Gastrocnemius medialis (tissue), 4 donors: Measurements from ENCODE around the gene GMPPA. TPM values are rescaled to one million over a fixed set of nuclear protein-coding genes. Genes with fewer than 3 reads are reported as not detected.
A peak's percentile ranks its signal among the peaks of the same experiment; 100 is the strongest.

Experiments used
- ATAC-seq, 2 donors: fragments of 150-250 bp; one replicate each; pipeline ENCODE4 v1.9.1; 2016
- DNase-seq, 2 donors: peaks; one replicate each; pipeline ENCODE4 v3.0.0-alpha.2; 2019
- H3K27ac ChIP-seq, 4 donors: fragments of 200-600 bp; sonication (generic); 1 replicate in 1 of 4; 2 replicates in 3 of 4; pipeline ENCODE4 v1.5.1; 2016 to 2018; ENCODE audit warnings: mild to moderate bottlenecking in 2 of 4, moderate library complexity in 1 of 4
- H3K27me3 ChIP-seq, 3 donors: fragments of 200-600 bp; sonication (generic) in 2 of 3; 1 replicate in 1 of 3; 2 replicates in 2 of 3; pipeline versions ENCODE4 v1.5.1 to v1.6.0; 2016 to 2019; ENCODE audit warnings: mild to moderate bottlenecking in 1 of 3, moderate library complexity in 1 of 3
- H3K36me3 ChIP-seq, 2 donors: fragments of 200-600 bp; sonication (generic) in 1 of 2; one replicate each; pipeline ENCODE4 v1.5.1; 2017 to 2018
- H3K4me1 ChIP-seq, 2 donors: fragments of 200-600 bp; sonication (generic) in 1 of 2; one replicate each; pipeline ENCODE4 v1.5.1; 2016 to 2017; ENCODE audit warnings: mild to moderate bottlenecking in 2 of 2
- H3K4me3 ChIP-seq, 4 donors: fragments of 200-600 bp; sonication (generic) in 3 of 4; 1 replicate in 1 of 4; 2 replicates in 3 of 4; pipeline ENCODE4 v1.5.1; 2016 to 2019; ENCODE audit warnings: mild to moderate bottlenecking in 2 of 4
- H3K9me3 ChIP-seq, 3 donors: fragments of 200-600 bp; sonication (generic) in 2 of 3; 1 replicate in 1 of 3; 2 replicates in 2 of 3; pipeline ENCODE4 v1.5.1; 2016 to 2019
- POLR2A ChIP-seq, 2 donors: fragments of 450-650 bp; IDR thresholded peaks; one replicate each; pipeline ENCODE4 v1.6.1; 2017; ENCODE audit warnings: antibody characterized with exemption in 2 of 2, mild to moderate bottlenecking in 2 of 2, moderate library complexity in 2 of 2
- in situ Hi-C, 4 donors: fragments of 200-750 bp; cut with MboI; loops; one replicate each; pipeline versions ENCODE4 v1.15.0 to v1.8.0; 2017; ENCODE audit warnings: low sequenced_read_pairs in 4 of 4
- intact Hi-C: fragments of 100-400 bp; cut with DNase I; formaldehyde crosslinking; loops from one replicate; pipeline ENCODE4 v1.15.1; 2023; ENCODE audit warnings: low total_unique reads
- total RNA-seq, 4 donors: library from RNA; depleted of rRNA; stranded (reverse); fragments of >200 nt; gene quantifications; one replicate each; pipeline versions ENCODE4 v1.1.0 to v1.2.3, GENCODE V29; 2016
- TF ChIP-seq, protein P1 (sequence below), 5 experiments: fragments of 450-650 bp in 3 of 5; fragments of 200-600 bp in 2 of 5; sonication (generic) in 2 of 5; IDR thresholded peaks in 4 of 5; conservative IDR thresholded peaks in 1 of 5; 1 replicate in 4 of 5; 2 replicates in 1 of 5; pipeline ENCODE4 v1.5.1; 2016 to 2019; ENCODE audit warnings: antibody characterized with exemption in 5 of 5, mild to moderate bottlenecking in 3 of 5, moderate library complexity in 3 of 5

Gene GMPPA
- total RNA-seq, 4 donors from 2014 or later = 18.0 to 25.8 (median 24.4) TPM

- peaks cover 25 to 39% (median 34%) of the 10 kb centered on the region in 3 donors for H3K27me3 ChIP-seq
- no peak overlapping the region for H3K27ac ChIP-seq
- H3K36me3 ChIP-seq = no peaks in the 10 kb centered on the region
- intact Hi-C loops = no loop called here
- H3K9me3 ChIP-seq = no peaks in the 10 kb centered on the region
- no peak for TF ChIP-seq POLR2A (IDR thresholded peaks at IDR 0.05)
- TF ChIP-seq, protein P1, sequence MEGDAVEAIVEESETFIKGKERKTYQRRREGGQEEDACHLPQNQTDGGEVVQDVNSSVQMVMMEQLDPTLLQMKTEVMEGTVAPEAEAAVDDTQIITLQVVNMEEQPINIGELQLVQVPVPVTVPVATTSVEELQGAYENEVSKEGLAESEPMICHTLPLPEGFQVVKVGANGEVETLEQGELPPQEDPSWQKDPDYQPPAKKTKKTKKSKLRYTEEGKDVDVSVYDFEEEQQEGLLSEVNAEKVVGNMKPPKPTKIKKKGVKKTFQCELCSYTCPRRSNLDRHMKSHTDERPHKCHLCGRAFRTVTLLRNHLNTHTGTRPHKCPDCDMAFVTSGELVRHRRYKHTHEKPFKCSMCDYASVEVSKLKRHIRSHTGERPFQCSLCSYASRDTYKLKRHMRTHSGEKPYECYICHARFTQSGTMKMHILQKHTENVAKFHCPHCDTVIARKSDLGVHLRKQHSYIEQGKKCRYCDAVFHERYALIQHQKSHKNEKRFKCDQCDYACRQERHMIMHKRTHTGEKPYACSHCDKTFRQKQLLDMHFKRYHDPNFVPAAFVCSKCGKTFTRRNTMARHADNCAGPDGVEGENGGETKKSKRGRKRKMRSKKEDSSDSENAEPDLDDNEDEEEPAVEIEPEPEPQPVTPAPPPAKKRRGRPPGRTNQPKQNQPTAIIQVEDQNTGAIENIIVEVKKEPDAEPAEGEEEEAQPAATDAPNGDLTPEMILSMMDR (IDR thresholded peaks at IDR 0.05 in 4 of 5, conservative IDR thresholded peaks at IDR 0.05 in 1 of 5) = no peak
- DNase-seq (no peak), ATAC-seq (no peak)
- H3K4me3 ChIP-seq = no peak overlapping the region
- in situ Hi-C loops = no loop called here
- peaks cover 7 to 16% of the 10 kb centered on the region in 2 donors for H3K4me1 ChIP-seq
These were observed 14.0 kb downstream of the GMPPA start for GRCh38 chr2:219512524-219513216.

GRCh38 chr2:219513787-219514186, 15.1 kb downstream of the GMPPA start:
- Histone ChIP-seq H3K27ac (no peak overlapping the region), H3K4me1 (peaks cover 7 to 16% of the 10 kb centered on the region in 2 donors), H3K27me3 (peaks cover 25 to 39% (median 34%) of the 10 kb centered on the region in 3 donors), H3K4me3 (no peak overlapping the region), H3K9me3 (no peaks in the 10 kb centered on the region), H3K36me3 (no peaks in the 10 kb centered on the region)
- TF ChIP-seq POLR2A (IDR thresholded peaks at IDR 0.05) = no peak
- TF ChIP-seq, protein P1 (IDR thresholded peaks at IDR 0.05 in 4 of 5, conservative IDR thresholded peaks at IDR 0.05 in 1 of 5) = no peak
- intact Hi-C loops = no loop called here
- in situ Hi-C loops = no loop called here
- no peak for ATAC-seq
- DNase-seq = no peak

DNA sequence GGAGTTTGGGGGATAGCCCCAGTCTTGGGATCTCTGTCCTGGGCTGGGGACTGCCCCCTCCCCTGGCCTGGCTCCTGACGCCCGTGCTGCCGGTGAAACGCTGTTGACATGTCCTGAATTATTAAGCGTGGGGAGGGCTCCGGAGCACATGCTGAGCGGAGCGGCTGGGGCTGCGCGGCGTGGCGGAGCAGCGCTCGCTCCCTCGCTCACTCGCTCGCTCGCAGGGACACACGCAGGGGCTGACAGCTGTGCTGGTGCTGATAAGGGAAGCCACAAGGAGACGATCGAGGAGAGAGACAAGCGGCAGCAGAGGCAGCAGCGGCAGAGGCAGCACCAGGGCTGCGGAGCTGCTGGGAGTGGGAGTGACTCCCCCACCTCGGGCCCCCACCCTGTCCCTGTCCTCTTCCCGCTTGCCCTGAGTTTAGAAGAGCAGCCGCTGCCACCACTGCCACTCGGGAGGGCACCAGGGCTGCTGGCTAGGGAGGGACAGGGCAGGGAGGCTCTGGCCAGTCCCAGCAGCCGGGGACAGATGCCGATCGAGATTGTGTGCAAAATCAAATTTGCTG, 15.6 kb downstream of the GMPPA start, which contains the start of gene ASIC4:
Gene ASIC4, plus strand, starts transcription at position 287 of the 566 bp plus-strand sequence. Its CDS starts 243 bp downstream, at position 530.
- H3K4me3 ChIP-seq = peak within 1 kb of the TSS in 2 of 4 donors; percentile 10 to 24
- intact Hi-C loops = no loop called here
- H3K27me3 ChIP-seq = peaks cover 25 to 39% (median 31%) of the 10 kb centered on the region in 3 donors

DNA sequence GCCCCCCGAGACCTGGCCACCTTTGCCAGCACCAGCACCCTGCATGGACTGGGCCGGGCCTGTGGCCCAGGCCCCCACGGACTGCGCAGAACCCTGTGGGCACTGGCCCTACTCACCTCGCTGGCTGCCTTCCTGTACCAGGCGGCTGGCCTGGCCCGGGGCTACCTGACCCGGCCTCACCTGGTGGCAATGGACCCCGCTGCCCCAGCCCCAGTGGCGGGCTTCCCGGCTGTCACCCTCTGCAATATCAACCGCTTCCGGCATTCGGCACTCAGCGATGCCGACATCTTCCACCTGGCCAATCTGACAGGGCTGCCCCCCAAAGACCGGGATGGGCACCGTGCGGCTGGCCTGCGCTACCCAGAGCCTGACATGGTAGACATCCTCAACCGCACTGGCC, 16.1 kb downstream of the GMPPA start:
- peaks cover 25 to 39% (median 31%) of the 10 kb centered on the region in 3 donors for H3K27me3 ChIP-seq
- no peak overlapping the region for H3K27ac ChIP-seq
- H3K36me3 ChIP-seq = no peaks in the 10 kb centered on the region
- peaks cover 3 to 10% of the 10 kb centered on the region in 2 donors for H3K4me1 ChIP-seq
- ATAC-seq (no peak), DNase-seq (no peak)
- in situ Hi-C loops (no loop called here), intact Hi-C loops (loop anchor here (5.0 kb wide), 1 partner anchor 377 kb away; no protein-coding TSS in a partner anchor)
- TF ChIP-seq, protein P1 (IDR thresholded peaks at IDR 0.05 in 4 of 5, conservative IDR thresholded peaks at IDR 0.05 in 1 of 5) = no peak
- TF ChIP-seq POLR2A (IDR thresholded peaks at IDR 0.05) = no peak
- no peak overlapping the region for H3K4me3 ChIP-seq
- no peaks in the 10 kb centered on the region for H3K9me3 ChIP-seq

More for the DNA sequence above, 15.6 kb downstream of the GMPPA start, which contains the start of gene ASIC4:
- no peak for ATAC-seq
- DNase-seq = no peak
- no peak within 1 kb of the TSS for H3K27ac ChIP-seq
- TF ChIP-seq POLR2A (IDR thresholded peaks at IDR 0.05) = no peak
- TF ChIP-seq, protein P1 (IDR thresholded peaks at IDR 0.05 in 4 of 5, conservative IDR thresholded peaks at IDR 0.05 in 1 of 5) = no peak
- in situ Hi-C loops = no loop called here
- H3K9me3 ChIP-seq = no peaks in the 10 kb centered on the region
- H3K36me3 ChIP-seq = no peaks in the 10 kb centered on the region
- peaks cover 7 to 15% of the 10 kb centered on the region in 2 donors for H3K4me1 ChIP-seq
